HG03575 (cell line): ENCODE results near the gene CAVIN1.
"Not testable (repeated sequence)": the region's sequence is repeated elsewhere in the genome, so short reads cannot be mapped to it uniquely, and the experiment has no call there.

Experiments
- ATAC-seq: cut with Tn5 transposase; IDR thresholded peaks from one replicate; pipeline ENCODE4 v1.9.1; 2021; ENCODE audit not compliant: unreplicated experiment, insufficient number of reproducible peaks, low FRiP score; ENCODE audit errors: extremely low read depth

CAVIN1 gene

DNA sequence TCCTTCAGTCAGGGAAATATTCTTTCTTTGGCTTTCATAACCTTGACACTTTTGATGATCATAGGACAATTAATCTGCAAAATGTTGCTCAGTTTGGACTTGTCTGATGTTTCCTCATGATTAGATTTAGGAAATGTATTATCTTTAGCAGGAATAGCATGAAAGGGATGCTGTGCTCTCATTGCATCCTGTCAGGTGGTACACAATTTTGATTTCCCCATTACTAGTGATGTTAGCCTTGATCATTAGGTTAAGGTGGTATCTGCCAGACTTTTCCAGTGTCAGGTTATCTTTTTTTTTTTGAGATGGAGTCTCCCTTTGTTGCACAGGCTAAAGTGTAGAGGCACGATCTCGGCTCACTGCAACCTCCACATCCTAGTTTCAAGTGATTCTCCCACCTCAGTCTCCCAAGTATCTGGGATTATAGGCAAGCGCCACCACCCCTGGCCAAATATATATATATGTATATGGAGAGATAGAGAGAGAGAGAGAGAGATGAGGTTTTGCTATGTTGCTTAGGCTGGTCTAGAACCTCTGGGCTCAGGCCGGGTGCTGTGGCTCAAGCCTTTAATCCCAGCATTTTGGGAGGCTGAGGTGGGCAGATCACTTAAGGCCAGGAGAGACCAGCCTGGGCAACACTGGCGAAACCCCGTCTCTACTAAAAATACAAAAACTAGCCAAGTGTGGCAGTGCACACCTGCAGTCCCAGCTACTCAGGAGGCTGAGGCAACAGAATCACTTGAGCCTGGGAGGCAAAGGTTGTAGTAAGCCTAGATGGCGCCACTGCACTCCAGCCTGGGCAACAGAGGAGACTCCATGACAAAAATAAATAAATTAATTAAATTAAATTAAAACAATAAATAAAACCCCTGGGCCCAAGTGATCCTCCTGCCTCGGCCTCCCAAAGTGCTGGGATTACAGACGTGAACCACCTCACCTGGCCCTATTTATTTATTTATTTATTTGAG is 15.8 kb upstream of the CAVIN1 start:
- no peak for ATAC-seq

DNA sequence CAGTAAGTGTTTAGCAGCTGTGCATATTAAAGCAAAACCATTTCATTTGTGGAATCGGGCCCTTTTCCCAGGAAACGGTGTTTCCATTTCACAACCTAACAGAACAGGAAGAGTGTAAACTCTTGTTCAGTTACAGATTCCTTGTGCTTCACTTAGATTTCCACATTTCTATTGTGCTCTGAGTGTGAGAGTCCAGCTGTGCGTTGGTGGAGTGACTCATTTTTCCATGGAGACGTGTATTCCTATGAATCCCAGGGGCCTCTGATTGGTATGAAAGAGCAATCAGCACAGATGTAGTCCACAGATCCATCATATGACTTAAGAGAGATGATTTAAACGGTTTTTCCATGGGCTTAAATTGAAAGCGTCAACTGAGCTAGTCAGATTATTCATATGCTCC is 13.3 kb upstream of the CAVIN1 start:
- ATAC-seq = no peak

DNA sequence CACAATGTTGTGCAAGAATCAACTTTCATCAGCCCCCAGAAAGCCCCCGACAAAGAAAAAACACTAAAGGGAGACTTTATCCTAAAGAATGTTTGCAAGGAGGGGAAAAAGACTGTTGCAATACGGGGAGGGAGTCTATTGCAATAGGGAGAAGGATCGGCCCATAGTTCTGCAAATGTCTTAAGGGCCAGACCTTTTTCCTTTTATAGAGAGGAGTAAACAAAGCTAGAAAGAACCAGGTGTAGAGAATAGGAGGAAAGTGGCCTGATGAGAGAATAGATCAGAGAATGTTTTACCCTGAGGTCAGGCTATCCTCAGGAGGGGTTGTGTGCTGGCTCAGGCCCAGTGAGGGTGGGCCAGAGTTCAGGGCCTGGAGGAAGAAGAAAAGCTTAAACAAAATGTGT is 8.7 kb upstream of the CAVIN1 start:
- no peak for ATAC-seq

DNA sequence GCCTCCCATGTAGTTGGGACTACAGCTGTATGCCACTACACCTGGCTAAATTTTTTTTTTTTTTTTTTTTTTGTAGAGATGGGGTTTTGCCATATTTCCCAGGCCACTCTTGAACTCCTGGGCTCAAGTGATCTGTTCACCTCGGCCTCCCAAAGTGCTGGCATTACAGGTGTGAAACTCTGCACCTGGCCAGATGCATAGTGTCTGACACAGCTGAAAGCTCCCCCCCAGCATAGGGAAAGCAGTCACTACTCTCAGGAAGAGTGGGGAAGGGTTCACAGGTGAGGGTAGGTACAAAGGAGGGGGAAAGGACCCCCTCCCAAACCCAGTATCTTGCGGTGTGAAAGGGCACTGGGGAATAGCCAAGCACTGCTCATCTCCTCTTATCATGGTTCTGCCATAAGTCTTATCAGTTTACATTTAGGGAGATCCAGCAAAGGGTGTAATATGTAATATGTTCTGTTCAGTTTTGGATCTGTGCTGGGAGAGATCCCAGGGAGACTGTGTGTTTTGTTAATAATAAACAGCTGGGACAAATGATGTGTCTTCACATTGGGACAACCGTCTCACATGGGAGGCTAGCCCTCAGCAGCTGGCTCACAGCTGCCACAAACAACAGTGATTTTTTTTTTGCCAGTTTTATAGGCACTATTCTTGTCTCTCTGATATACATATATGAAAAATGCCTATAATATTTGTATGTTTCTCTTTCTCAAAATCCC is 6.8 kb upstream of the CAVIN1 start:
- no peak for ATAC-seq

DNA sequence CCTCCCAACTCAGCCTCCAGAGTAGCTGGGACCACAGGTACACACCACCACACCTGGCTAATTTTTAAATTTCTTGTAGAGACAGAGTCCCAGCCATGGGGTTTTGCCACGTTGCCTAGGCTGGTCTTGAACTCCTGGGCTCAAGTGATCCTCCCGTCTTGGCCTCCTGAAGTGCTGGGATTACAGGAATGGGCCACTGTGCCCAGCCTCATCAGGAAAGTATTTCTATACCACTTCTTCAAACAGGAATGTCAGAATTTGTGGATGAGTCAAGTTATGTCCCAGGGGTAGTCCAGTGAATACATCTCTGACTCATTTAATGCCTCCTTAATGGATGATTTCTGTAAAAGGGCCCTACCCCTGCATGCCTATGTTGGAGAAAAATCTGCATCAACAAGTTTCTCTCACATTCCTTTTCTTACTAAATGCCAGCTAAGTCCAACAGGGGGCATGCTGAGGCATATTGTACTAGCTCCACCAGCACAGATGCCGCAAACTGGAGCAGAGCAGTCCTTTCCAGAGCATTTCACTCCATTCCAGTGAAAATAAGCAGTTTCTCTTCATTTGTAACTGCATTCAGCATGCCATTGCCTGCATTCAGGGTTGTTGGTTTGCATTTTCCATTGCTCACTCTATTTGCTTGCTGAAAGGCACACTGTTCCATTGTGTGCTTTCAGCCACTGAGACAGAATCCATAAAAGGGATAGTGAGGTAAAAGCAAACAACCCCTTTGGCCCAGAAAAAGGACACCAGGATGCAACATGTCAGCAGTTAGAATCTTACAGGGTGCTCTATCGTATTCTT is 5.3 kb upstream of the CAVIN1 start:
- ATAC-seq = no peak

DNA sequence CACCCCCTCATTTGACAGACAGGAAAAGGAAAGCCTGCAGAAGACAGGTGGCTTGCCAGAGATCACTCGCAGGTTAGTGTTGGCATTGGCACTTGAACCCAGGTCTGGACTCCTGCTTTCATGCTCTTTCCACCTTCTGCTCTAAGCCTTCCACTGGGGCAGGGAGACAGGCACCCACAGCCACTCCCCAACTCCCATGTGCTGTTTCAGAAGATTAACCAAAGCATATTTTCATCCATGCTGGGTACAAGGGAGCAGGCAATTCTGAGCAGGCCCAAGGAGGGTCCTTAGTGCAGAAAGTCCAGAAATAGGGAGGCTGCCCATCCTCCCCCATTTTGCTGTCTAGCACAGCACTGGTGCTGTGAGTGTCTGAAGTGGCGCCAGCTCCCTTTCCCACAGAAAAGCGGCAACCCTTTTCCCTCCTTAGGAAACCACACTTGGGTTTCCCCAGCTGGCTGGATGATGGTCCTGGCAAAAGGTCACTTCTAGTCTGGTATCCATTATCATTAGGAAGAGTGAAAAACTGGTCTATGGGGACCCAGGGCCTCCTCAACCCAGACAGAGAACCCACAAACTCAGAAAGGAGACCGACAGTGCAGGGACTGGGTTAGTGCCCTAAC is 2.0 kb upstream of the CAVIN1 start:
- no peak for ATAC-seq

DNA sequence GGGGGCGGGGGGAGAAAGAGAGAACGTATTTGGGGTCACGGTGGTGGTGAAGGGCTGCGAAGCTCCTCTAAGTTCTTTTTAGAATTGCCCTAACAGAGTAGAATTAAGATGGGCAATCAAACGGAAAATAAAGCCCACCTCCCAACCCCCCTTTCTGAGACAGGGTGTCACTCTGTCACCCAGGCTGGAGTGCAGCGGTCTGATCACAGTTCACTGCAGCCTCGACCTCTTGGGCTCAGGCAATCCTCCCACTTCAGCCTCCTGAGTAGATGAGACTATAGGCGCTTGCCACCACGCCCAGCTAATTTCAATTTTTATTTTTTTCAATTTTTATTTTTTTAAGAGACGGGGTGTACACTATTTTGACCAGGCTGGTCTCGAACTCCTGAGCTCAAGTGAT is 710 bp upstream of the CAVIN1 start:
- ATAC-seq = no peak

DNA sequence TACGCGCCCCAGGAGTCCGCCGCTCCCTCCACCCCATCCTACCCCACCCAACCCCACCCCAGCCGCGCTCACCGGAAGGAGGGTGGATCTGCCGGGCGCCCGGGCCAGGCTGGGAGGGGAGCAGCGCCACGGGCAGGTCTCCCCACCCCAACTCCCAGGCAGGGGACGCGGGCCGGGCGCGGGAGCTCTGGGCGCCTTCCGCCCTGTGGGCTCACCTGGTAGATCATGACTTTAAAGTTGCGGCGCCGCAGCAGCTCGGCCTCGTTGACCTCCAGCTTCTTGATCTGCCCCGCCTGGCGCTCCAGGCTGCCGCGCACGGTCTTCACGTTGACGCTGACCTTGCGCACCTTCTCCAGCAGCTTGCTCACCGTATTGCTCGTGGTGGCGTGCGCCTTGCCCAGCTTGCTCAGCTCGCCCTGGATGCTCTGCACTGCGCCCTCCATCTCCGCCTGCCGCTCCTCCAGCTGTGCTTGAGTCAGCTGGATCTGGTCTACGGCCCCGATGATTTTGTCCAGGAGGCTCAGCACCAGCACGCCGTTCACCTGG is 571 bp downstream of the CAVIN1 start:
- no peak for ATAC-seq

DNA sequence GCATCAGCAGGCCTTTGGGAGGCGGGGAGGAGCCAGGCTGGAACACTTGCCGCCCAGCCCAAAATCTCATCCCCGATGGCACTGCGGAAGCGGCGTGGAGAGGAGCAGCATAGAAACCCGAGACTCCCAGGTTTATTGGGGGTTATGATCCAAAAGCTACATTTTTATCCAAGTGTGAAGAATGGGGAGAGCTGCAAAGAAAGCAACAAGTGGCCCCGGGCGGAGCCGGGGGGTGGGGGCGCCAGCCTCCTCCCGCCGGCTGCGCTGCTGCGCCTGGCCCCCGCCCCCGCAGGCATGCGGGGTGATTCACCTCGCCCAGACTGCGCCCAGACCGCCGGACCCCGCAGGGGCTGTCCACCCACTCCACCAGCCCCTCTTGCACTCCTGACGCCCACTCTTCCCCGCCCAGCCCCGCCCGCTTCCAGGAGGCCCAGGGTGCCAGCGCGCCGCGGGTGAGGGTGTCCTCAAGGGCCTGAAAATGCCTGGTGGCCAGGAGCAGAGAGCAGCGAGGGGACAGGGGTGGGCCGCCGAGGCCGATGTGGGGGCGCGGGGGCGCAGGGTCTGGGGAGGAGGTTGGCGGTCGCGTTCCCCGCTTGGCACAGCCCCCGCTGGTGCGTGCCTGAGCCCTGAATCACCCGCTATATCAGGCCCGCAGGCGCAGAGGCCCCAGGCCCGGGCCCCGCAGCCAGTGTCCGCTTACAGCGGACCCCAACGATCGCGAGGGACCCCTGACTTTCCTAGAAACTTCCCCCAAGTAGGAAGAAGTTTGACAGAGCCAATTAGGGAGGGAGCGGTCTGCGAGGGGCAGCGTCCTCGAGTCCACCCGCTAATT is 1.3 kb downstream of the CAVIN1 start:
- no peak for ATAC-seq

DNA sequence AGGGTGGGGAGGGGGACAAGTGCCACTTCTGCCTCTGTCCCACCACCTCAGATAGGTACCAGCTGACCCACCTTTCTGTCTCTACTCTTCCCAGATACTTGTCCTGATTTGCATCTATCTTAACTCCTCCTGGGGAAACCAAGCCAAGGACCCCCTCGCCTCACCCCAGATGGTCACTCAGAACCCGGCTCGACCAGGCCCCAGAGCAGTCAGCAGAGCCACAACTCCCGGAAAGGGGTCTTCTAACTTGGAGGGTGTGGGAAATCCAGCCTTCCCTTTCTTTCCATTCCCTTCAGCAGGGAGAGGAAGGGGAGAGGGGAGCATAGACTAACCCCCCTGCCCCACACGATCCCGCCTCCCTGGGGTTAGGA is 1.9 kb downstream of the CAVIN1 start:
- no peak for ATAC-seq

DNA sequence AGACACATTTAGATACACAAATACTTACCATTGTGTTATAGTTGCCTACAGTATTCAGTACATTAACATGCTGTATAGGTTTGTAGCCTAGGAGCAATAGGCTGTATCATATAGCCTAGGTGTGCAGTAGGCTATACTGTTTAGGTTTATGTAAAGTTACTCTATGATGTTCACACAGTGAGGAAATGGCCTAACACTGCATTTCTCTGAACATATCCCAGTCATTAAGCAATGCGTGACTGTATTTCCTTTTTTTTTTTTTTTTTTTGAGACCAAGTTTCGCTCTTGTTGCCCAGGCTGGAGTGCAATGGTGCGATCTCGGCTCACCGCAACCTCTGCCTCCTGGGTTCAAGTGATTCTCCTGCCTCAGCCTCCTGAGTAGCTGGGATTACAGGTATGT is 5.1 kb downstream of the CAVIN1 start:
- not testable (repeated sequence) for ATAC-seq

DNA sequence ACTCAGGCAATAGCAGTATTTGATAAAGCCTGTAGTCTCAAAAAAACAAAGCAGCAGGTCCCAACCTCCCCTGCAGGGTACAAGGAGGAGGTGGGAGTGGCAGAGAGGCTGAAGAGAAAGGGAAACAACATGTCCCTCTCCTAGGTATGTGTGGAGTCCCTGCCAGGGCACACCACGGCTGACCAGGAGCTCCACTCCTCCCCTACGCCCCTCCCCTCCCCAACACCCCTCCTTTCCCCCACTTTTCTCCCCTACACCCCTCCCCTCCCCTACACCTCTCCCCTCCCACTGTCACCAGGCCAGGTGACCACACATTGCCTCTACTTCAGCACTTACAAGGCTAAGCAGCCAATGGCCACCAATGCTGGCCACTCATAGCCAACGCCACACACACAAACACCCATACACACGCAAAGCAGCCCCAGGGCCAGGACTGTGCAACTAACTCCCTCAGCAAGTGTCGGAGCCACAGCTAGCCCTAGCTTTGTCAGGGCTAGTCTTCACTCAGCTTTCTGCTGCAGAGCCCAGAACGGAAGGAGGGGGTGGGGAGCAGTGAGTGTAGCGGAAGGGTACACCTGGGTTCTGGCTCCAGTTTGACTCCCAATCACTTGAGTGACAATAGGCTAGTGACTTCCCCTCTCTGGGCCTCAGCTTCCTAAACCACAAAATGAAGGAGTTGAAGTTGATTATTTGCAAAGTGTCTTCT is 8.2 kb downstream of the CAVIN1 start:
- ATAC-seq = no peak

DNA sequence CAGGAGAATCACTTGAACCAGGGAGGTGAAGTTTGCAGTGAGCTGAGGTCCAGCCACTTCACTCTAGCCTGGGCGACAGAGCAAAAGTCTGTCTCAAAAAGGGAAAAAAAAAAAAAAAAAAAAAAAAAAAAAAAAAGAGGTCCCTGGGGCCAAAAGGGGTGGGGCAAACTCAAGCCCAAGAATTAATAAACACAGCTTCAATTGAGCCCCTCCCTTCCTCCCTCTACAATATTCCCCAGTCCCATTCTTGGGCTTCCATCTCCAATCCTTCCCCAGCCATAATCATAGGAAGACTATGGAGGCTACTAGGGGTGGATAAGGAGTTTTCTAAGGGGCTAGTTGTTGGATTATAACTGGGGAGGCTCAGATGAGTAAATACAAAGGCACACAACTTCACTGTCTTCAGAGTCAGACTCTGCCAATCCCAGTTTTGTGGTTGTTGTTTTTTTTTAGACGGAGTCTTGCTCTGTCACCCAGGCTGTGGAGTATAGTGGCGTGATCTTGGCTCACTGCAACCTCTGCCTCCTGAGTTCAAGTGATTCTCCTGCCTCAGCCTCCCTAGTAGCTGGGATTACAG is 9.5 kb downstream of the CAVIN1 start:
- no peak for ATAC-seq

DNA sequence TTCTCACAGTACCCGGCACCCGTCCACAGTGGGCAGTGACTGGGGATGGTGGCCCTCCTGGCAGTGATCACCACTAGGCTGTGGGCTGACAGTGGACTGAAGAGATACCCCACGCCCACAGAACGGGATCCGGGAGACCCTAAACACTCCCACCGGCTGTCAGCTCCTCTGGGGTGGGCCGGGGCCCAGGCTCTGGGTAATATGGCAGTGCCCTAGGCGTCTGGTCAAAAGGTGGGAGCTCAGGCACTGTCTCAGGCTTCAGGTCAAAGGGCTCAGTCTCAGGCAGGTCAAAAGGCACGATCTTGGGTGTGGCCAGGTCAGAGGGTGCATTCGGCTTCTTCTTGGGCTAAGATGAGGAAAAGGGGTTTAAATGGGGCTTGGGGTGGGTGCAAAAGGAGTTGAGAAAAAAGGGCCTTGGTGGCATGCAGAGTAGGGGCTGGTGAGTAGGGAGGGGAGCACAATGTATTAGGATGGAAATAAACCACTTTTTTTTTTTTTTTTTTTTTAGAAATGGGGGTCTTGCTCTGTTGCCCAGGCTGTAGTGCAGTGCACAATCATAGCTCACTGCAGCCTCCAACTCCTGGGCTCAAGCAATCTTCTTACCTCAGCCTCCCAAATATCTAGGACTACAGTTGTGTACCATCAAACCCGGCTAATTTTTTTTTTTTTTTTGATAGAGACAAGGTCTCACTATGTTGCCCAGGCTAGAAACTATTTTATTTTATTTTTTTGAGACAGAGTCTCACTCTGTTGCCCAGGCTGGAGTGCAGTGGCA is 11.0 kb downstream of the CAVIN1 start:
- ATAC-seq = no peak

DNA sequence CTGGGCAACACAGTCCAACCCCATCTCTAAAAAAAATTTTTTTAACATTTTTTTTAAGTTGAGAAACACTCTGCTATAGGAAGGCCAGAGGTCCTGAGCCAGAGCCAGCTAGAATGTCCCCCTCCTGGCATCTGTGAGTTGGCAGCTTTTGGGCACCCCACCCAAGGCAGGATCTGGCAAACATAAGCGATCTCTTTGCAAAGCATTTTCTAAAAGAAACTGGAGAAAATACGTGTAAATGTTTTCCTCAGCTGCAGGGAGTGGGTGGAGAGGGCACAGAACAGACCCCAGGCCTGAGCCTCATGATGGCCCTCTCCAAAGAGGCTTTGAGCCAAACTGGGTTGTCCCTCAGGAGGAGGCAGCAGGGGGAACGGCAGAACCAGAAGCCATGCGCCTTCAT is 11.7 kb downstream of the CAVIN1 start:
- no peak for ATAC-seq

DNA sequence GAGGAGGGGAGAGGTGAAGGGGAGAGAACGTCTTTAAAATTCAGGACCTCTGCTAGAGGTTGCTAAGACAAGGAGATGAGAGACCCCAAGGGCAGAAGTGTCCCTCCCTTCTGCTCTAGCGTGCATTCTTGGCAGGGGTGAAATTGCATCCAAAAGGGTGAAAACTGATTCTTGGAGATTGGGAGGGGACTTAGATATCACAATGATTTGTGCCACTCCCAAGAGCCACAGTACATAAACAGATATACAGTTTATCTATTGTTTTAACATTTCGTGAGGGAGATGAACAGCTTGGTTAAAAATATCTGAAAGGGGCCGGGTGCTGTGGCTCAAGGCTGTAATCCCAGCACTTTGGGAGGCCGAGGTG is 12.8 kb downstream of the CAVIN1 start:
- ATAC-seq = no peak
